NCI-H2081 (cell line): ENCODE results near the gene CCDC169.

Experiments used
- DNase-seq, 2 experiments: peaks; one replicate each; lab custom pipeline; 2025; lab: John Stamatoyannopoulos, UW

CCDC169 gene

GRCh38 chr13:36242761-36243160 lies 54.9 kb downstream of the CCDC169 start:
- no peak for DNase-seq

- DNase-seq: no peak
Measured at GRCh38 chr13:36231236-36231635, 66.4 kb downstream of the CCDC169 start.

DNA sequence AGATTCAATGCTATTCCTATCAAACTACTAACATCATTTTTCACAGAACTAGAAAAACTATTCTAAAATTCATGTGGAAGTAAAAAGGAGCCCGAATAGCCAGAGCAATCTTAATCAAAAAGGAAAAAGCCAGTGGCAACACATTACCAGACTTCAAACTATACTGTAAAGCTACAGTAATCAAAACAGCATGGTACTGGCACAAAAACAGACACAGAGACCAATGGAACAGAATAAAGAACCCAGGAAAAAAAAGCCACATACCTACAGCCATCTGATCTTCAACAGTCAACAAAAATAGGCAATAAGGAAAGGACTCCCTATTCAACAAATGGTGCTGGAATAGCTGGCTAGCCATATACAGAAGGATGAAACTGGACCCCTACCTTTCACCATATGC lies 72.9 kb downstream of the CCDC169 start:
- DNase-seq: no peak

GRCh38 chr13:36219883-36220282 lies 77.7 kb downstream of the CCDC169 start:
- DNase-seq: no peak

DNA sequence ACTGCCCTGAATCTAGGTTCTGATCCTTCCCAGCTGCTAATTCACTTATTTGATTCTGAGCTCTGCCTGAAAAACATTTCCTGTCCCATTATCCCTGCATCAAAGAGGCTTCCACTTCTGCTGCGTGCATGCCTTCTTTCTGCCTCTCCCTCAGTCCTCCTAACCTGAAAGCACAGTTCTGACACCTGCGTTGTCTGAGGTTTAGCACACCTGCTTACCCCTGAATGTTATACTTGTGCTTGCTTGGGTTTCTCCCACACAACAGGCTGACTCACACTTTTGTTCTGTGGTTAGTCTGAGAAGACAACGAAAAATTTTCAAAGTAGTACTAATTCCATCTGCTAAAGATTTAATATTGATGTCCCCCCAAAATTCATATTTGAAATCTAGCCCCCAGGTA lies 80.2 kb downstream of the CCDC169 start:
- DNase-seq: no peak

DNA sequence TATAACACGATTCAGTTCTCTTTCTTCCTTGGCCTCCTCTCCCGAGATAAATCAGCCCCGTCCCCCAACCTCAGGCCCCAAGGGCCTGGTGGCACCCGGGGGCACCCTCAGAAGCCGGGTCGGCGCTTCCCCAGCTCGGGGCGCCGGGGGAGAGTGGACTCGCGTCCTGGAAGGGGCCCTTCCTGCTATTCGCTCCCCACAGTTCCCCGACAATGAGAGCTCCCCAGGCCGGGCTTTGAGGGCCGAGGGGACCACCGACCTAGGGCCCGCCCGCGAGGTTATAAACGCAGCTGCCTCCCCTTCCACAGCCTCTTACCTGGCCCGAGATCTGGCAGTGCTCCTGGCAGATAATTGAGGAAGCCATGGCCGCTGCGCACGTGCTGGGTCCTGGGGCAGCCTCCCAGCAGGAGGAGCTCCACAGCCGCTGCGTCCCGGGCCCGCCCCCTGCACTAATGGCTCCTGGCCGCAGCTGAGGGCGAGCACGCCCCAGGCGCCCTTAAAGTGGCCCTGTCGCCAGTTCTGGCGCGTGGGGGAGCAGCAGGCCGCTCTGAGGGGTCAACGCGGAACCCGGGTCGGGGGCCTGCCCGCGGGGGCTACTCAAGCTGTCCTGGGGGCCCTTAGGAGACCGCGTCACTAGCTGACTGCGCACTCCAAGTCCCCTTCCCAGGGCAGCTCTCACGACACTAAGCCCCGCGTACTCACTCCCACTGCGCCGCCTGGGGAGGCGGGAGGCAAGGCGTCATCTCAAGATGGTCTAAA lies 83.3 kb downstream of the CCDC169 start, which contains the start of gene SOHLH2:
SOHLH2 (minus strand) TSS at position 394 of the 759 bp plus-strand sequence; CDS start at position 364, 30 bp downstream.
- DNase-seq: no peak

GRCh38 chr13:36212789-36213188 lies 84.8 kb downstream of the CCDC169 start:
- peak; percentile 34 to 78 for DNase-seq

- DNase-seq: peak in 1 of 2 experiments; percentile 30
Measured at GRCh38 chr13:36211567-36211966, 86.0 kb downstream of the CCDC169 start.

GRCh38 chr13:36210738-36211137 lies 86.9 kb downstream of the CCDC169 start:
- peak in 1 of 2 experiments; percentile 11 for DNase-seq

- DNase-seq: peak in 1 of 2 experiments; percentile 20
Measured at GRCh38 chr13:36207672-36208071, 89.9 kb downstream of the CCDC169 start.

DNA sequence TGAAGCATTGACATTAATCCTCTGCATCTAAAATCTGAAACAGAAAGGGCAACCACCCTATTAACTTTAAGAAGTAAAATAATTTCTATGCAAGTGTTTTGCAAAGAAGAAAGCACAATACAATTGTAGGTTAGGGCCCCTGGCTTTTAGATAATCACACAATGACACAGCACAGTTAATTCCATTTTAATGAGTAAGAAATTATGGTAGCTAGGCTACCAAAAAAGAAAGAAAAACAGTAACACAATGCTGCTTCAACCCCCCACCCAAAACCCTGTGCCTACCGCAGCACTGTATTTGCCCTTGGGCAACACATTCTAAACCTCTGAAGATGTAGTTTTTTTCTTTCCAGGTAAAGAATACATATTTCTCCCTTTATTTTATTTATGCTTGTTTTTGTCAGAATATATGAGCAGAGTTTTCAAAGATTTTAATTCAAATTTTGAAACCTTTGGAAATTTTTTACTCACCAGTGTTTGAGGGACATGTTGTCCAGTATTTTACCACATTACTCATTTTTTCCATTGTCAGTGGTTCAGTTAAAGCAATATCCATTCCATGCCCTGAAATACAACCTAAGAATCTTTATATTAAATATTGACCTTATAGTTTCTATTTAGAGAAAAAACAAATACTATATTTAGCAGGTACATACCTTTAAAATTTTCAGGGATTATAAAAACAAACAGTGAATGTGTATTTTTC lies 104.3 kb downstream of the CCDC169 start:
- peak; percentile 85 to 93 for DNase-seq

DNA sequence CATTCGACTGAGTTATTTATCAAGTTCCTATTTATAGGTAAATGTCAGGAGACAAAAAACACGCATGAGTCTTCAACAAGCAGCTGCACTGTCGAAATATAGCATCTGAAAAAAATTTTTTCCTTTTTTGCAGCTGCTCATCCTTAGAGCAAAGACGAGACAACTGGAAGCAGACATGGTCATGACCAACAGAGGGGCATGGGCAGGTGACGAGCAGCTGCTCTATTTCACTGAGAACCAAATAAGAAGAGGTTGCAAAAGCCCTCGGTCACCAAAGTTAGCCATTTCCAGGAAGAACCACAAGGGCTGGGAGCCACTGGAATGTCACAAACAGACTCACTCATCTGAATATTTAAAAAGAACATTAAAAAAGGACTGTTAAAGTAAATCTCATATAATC lies 105.4 kb downstream of the CCDC169 start:
- peak; percentile 46 to 63 for DNase-seq

GRCh38 chr13:36190771-36191170 lies 106.8 kb downstream of the CCDC169 start:
- peak in 1 of 2 experiments; percentile 2 for DNase-seq

GRCh38 chr13:36188441-36188840 lies 109.2 kb downstream of the CCDC169 start:
- no peak for DNase-seq

- DNase-seq: no peak
Measured at GRCh38 chr13:36183901-36184300, 113.7 kb downstream of the CCDC169 start.
